ENCODE results near the gene AMIGO3.
A peak's percentile ranks its signal among the peaks of the same experiment; 100 is the strongest.

Gene AMIGO3

DNA sequence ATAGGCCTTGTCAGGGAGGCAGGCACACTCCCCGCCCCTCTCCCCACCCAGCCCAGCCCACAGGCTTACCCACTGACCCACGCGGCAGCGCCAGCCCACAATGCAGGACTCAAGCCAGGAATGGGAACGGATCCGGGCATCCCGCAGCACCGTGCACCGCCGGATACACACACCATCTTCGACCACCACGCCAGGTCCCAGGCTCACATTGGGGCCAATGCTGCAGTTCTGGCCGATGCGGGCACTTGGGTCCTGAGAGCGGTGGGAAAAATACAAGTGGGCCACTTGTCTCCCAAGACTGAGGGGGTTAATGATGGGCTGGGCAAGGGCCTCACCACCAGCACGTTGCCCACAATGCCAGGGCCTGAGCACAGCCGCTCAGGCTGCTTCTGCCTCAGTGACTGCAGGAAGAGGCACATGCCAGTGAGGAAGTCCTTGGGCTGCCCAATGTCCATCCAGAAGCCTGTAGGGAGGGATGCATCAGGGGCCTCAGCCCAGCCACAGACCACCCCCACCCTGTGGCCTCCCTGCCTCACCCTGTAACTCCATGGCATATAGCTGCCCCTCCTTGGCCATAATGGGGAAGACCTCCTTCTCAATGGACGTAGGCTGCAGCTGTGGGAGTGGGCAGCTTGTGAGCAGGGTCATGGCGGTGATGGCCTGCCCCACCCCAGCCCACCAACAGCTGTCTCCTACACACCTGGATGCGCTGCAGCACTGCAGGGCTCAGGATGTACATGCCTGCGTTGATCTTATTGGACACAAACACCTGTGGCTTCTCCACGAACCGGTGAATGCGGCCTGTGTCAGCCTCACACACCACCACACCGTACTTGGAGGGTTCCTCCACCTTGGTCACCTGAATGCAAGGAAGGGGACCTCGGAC, 2.7 kb upstream of the AMIGO3 start:
- Histone ChIP-seq H3K36me3 (ENCODE audit: insufficient read depth, low read length) (peaks cover 54% of the 10 kb centered on the region), H3K4me3 (ENCODE audit: low read depth in 1 of 2, low read length in 2 of 2) (peak overlapping the region; percentile 91 to 94; a peak in 3 of 4 replicates), H2AFZ (ENCODE audit: low read depth, low read length) (no peak overlapping the region), H3K4me1 (ENCODE audit: insufficient read depth, low read length) (peaks cover 56% of the 10 kb centered on the region), H3K27ac (ENCODE audit: low read length) (peak overlapping the region; percentile 88), H4K20me1 (ENCODE audit: insufficient read depth, low read length) (peaks cover 39% of the 10 kb centered on the region), H3K9me3 (ENCODE audit: insufficient read depth, low read length, severe bottlenecking) (no peaks in the 10 kb centered on the region), H3K27me3 (ENCODE audit: insufficient read depth, low read length, poor library complexity) (no peaks in the 10 kb centered on the region), H3K4me2 (ENCODE audit: insufficient read depth, low read length) (peak overlapping the region; percentile 98), H3K9ac (ENCODE audit: low read depth, low read length) (peak overlapping the region; percentile 96), H3K79me2 (ENCODE audit: insufficient read depth, low read length) (peaks cover 32% of the 10 kb centered on the region)
- ATAC-seq (ENCODE audit: insufficient read depth, low read depth) (no peak), DNase-seq (peak; percentile 4)
- no peak for TF ChIP-seq EZH2 (IDR thresholded peaks at IDR 0.05; ENCODE audit: borderline replicate concordance, low read depth, low read length, severe bottlenecking)
- TF ChIP-seq, protein P1, sequence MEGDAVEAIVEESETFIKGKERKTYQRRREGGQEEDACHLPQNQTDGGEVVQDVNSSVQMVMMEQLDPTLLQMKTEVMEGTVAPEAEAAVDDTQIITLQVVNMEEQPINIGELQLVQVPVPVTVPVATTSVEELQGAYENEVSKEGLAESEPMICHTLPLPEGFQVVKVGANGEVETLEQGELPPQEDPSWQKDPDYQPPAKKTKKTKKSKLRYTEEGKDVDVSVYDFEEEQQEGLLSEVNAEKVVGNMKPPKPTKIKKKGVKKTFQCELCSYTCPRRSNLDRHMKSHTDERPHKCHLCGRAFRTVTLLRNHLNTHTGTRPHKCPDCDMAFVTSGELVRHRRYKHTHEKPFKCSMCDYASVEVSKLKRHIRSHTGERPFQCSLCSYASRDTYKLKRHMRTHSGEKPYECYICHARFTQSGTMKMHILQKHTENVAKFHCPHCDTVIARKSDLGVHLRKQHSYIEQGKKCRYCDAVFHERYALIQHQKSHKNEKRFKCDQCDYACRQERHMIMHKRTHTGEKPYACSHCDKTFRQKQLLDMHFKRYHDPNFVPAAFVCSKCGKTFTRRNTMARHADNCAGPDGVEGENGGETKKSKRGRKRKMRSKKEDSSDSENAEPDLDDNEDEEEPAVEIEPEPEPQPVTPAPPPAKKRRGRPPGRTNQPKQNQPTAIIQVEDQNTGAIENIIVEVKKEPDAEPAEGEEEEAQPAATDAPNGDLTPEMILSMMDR (IDR thresholded peaks at IDR 0.05; ENCODE audit: borderline replicate concordance, extremely low read depth, low read length, poor library complexity, severe bottlenecking) = no peak

DNA sequence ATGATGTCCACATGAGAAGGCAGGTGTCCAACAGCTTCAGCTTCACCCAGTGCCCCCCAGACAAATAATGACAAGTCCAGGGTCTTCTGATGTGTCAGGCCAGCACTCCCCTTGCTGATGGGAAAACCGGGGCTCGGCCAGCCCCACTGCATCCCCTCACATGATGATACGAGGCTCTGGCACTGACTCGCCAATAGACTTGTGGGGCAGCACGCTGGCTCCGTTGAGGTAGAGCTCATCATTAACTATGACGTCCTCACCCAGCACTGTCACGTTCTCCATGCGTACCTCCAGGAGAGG, 2.1 kb upstream of the AMIGO3 start:
- peaks cover 56% of the 10 kb centered on the region for H3K4me1 ChIP-seq (ENCODE audit: insufficient read depth, low read length)
- H3K79me2 ChIP-seq (ENCODE audit: insufficient read depth, low read length) = peaks cover 32% of the 10 kb centered on the region
- peaks cover 48% of the 10 kb centered on the region for H3K36me3 ChIP-seq (ENCODE audit: insufficient read depth, low read length)
- no peaks in the 10 kb centered on the region for H3K9me3 ChIP-seq (ENCODE audit: insufficient read depth, low read length, severe bottlenecking)
- H3K27me3 ChIP-seq (ENCODE audit: insufficient read depth, low read length, poor library complexity) = no peaks in the 10 kb centered on the region
- no peak for ATAC-seq (ENCODE audit: insufficient read depth, low read depth)
- no peak for DNase-seq
- TF ChIP-seq, protein P1 (IDR thresholded peaks at IDR 0.05; ENCODE audit: borderline replicate concordance, extremely low read depth, low read length, poor library complexity, severe bottlenecking) = no peak
- no peak for TF ChIP-seq EZH2 (IDR thresholded peaks at IDR 0.05; ENCODE audit: borderline replicate concordance, low read depth, low read length, severe bottlenecking)
- H3K4me2 ChIP-seq (ENCODE audit: insufficient read depth, low read length) = peak overlapping the region; percentile 98; the same call in 1 of the 2 replicates
- no peak overlapping the region for H3K4me3 ChIP-seq (ENCODE audit: low read depth in 1 of 2, low read length in 2 of 2)
- no peak overlapping the region for H2AFZ ChIP-seq (ENCODE audit: low read depth, low read length)
- no peak overlapping the region for H3K9ac ChIP-seq (ENCODE audit: low read depth, low read length)
- H4K20me1 ChIP-seq (ENCODE audit: insufficient read depth, low read length) = peaks cover 39% of the 10 kb centered on the region
- H3K27ac ChIP-seq (ENCODE audit: low read length) = no peak overlapping the region

DNA sequence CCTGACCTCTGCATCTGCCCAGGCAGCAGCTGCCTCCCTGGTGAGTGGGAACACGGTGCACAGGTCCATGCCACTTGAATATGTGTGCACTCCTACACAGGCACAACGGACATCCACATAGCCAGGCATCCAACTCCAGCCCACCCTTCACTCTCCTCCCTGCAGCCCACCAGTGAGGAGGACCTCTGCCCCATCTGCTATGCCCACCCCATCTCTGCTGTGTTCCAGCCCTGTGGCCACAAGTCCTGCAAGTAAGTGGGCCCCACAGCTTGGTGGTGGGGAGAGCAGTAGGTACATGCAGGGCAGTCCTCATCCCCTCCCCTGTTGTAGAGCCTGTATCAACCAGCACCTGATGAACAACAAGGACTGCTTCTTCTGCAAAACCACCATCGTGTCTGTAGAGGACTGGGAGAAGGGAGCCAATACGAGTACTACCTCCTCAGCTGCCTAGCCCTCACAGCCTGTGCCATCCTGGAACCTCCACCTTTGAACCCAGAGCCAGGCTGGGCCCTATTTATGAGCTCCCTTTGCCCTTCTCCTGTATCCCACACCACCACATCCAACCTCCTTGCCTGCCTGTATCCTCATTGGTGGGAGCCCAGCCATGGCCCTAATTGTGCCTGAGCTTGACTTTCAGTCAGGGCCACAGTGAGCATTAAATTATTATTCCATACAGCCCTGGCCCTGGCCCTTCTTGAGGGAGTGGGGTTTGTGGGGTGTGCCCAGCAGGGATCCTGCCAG, 1.5 kb upstream of the AMIGO3 start:
- H3K9me3 ChIP-seq (ENCODE audit: insufficient read depth, low read length, severe bottlenecking) = no peaks in the 10 kb centered on the region
- TF ChIP-seq, protein P1 (IDR thresholded peaks at IDR 0.05; ENCODE audit: borderline replicate concordance, extremely low read depth, low read length, poor library complexity, severe bottlenecking) = no peak
- no peak for TF ChIP-seq EZH2 (IDR thresholded peaks at IDR 0.05; ENCODE audit: borderline replicate concordance, low read depth, low read length, severe bottlenecking)
- ATAC-seq (ENCODE audit: insufficient read depth, low read depth) = no peak
- no peak overlapping the region for H3K9ac ChIP-seq (ENCODE audit: low read depth, low read length)
- peaks cover 32% of the 10 kb centered on the region for H3K79me2 ChIP-seq (ENCODE audit: insufficient read depth, low read length)
- no peaks in the 10 kb centered on the region for H3K27me3 ChIP-seq (ENCODE audit: insufficient read depth, low read length, poor library complexity)
- no peak overlapping the region for H3K27ac ChIP-seq (ENCODE audit: low read length)
- H3K4me1 ChIP-seq (ENCODE audit: insufficient read depth, low read length) = peaks cover 56% of the 10 kb centered on the region
- no peak overlapping the region for H3K4me2 ChIP-seq (ENCODE audit: insufficient read depth, low read length)
- no peak for DNase-seq
- H2AFZ ChIP-seq (ENCODE audit: low read depth, low read length) = no peak overlapping the region
- H3K36me3 ChIP-seq (ENCODE audit: insufficient read depth, low read length) = peaks cover 47% of the 10 kb centered on the region
- peaks cover 39% of the 10 kb centered on the region for H4K20me1 ChIP-seq (ENCODE audit: insufficient read depth, low read length)
- H3K4me3 ChIP-seq (ENCODE audit: low read depth in 1 of 2, low read length in 2 of 2) = no peak overlapping the region
